ENCODE results near the gene DOK4. TPM values are rescaled to one million over a fixed set of nuclear protein-coding genes. Genes with fewer than 3 reads are reported as not detected.

Gene DOK4
- total and polyA plus RNA-seq, 2 donors (not counting 3 experiments of a cell fraction or from before 2014, with no cell fraction given) = 22.3 to 23.4 TPM

- dilution Hi-C loops (cut with MboI; ENCODE audit: extremely low pct_ligation_motif_present, low sequenced_read_pairs) (loop anchor here (25.0 kb wide), 1 partner anchor 110 kb away; no protein-coding TSS in a partner anchor), intact Hi-C loops (cut with micrococcal nuclease) (loop anchor here (1.0 kb wide), 1 partner anchor 122 kb away; no protein-coding TSS in a partner anchor)
- Histone ChIP-seq H3K79me2 (ENCODE audit: control insufficient read depth, insufficient read depth, low read length) (no peaks in the 10 kb centered on the region), H4K20me1 (replicated peaks; ENCODE audit: control insufficient read depth, extremely low read depth, insufficient read depth, low read length) (no peaks in the 10 kb centered on the region), H3K27ac (ENCODE audit: insufficient read depth, low read depth, low read length) (no peak overlapping the region), H3K9ac (replicated peaks; ENCODE audit: extremely low read depth, insufficient read depth, low read length) (no peak overlapping the region), H3K4me1 (ENCODE audit: control insufficient read depth, extremely low read depth, insufficient read depth, low read length) (peaks cover 5% of the 10 kb centered on the region), H3K36me3 (ENCODE audit: control insufficient read depth in 2 of 2, extremely low read depth in 1 of 2, insufficient read depth in 2 of 2, low read length in 2 of 2) (peaks cover 2% of the 10 kb centered on the region in 2 experiments), H2AFZ (ENCODE audit: low read depth, low read length) (no peak overlapping the region), H3K9me3 (replicated peaks; ENCODE audit: control insufficient read depth, insufficient read depth, low read length) (no peaks in the 10 kb centered on the region), H3K27me3 (ENCODE audit: control insufficient read depth in 2 of 2, insufficient read depth in 2 of 2, low read length in 2 of 2) (no peaks in the 10 kb centered on the region), H3K4me2 (ENCODE audit: insufficient read depth, low read length) (no peak overlapping the region), H3K9me1 (replicated peaks; ENCODE audit: control insufficient read depth, extremely low read depth, insufficient read depth, low read length) (no peaks in the 10 kb centered on the region), H3K4me3 (replicated peaks in 1 of 3; ENCODE audit: insufficient read depth in 1 of 3, low read depth in 1 of 3, low read length in 3 of 3) (no peak overlapping the region)
- peak; percentile 67 for DNase-seq (ENCODE audit: low read depth, low spot score)
- peak; percentile 63 for FAIRE-seq
- CTCF ChIA-PET = interaction anchor here (0.5 to 16.2 kb wide), 16 partner anchors 10 to 554 kb away, joined by 3 to 507 read pairs (median 3); partner anchors contain the start of genes ARL2BP, CIAPIN1 and COQ9
- TF ChIP-seq CTCF (IDR thresholded peaks at IDR 0.05; ENCODE audit: extremely low read depth in 1 of 2, insufficient read depth in 1 of 2, low read depth in 1 of 2, low read length in 2 of 2) (peak; percentile 68 to 72), MAX (IDR thresholded peaks at IDR 0.05; ENCODE audit: insufficient read depth, insufficient read length) (no peak)
- no TSS peak for BruUV-seq (replicated peaks)
- POLR2A ChIA-PET = no interaction called here
Measured at GRCh38 chr16:57422026-57422944, 64.0 kb downstream of the DOK4 start.

Other genes with a start within 250 kb of the DOK4 start
- gene ARL2BP, start 241.2 kb downstream of the DOK4 start, total RNA-seq = 76.7 and 80.4 TPM in 2 replicates
- 103 and 111 TPM in 2 replicates for gene ARL2BP, start 241.2 kb downstream of the DOK4 start, polyA plus RNA-seq
- gene PLLP, start 201.8 kb downstream of the DOK4 start, total RNA-seq = 3.1 and 4.4 TPM in 2 replicates
- 14.4 and 19.3 TPM in 2 replicates for gene PLLP, start 201.8 kb downstream of the DOK4 start, polyA plus RNA-seq
- gene CCL22, start 127.7 kb downstream of the DOK4 start, total RNA-seq = not detected in 2 replicates
- gene CCL22, start 127.7 kb downstream of the DOK4 start, polyA plus RNA-seq = not detected in 2 replicates
- 1.2 and 2.3 TPM in 2 replicates for gene CX3CL1, start 114.0 kb downstream of the DOK4 start, total RNA-seq
- gene CX3CL1, start 114.0 kb downstream of the DOK4 start, polyA plus RNA-seq = 2.0 TPM in 2 replicates
- not detected in 2 replicates for gene CCL17, start 81.7 kb downstream of the DOK4 start, total RNA-seq
- not detected in 2 replicates for gene CCL17, start 81.7 kb downstream of the DOK4 start, polyA plus RNA-seq
- 70.9 and 77.9 TPM in 2 replicates for gene CIAPIN1, start 39.1 kb downstream of the DOK4 start, total RNA-seq
- 70.7 and 74.6 TPM in 2 replicates for gene CIAPIN1, start 39.1 kb downstream of the DOK4 start, polyA plus RNA-seq
- 42.1 and 42.5 TPM in 2 replicates for gene COQ9, start 39.0 kb downstream of the DOK4 start, total RNA-seq
- 78.3 and 83.6 TPM in 2 replicates for gene COQ9, start 39.0 kb downstream of the DOK4 start, polyA plus RNA-seq
- gene POLR2C, start 23.8 kb downstream of the DOK4 start, total RNA-seq = 60.2 and 65.2 TPM in 2 replicates
- 115 and 129 TPM in 2 replicates for gene POLR2C, start 23.8 kb downstream of the DOK4 start, polyA plus RNA-seq
- 6.6 and 7.8 TPM in 2 replicates for gene CCDC102A, start 50.1 kb upstream of the DOK4 start, total RNA-seq
- 12.0 and 12.2 TPM in 2 replicates for gene CCDC102A, start 50.1 kb upstream of the DOK4 start, polyA plus RNA-seq
- not detected in 2 replicates for gene ADGRG5, start 56.1 kb upstream of the DOK4 start, total RNA-seq
- not detected in 2 replicates for gene ADGRG5, start 56.1 kb upstream of the DOK4 start, polyA plus RNA-seq
- gene ADGRG1, start 142.1 kb upstream of the DOK4 start, total RNA-seq = 92.5 and 116 TPM in 2 replicates
- 45.6 and 45.7 TPM in 2 replicates for gene ADGRG1, start 142.1 kb upstream of the DOK4 start, polyA plus RNA-seq
- not detected in 2 replicates for gene ADGRG3, start 181.8 kb upstream of the DOK4 start, total RNA-seq
- gene ADGRG3, start 181.8 kb upstream of the DOK4 start, polyA plus RNA-seq = not detected in 2 replicates
- 0.13 TPM in 1 of 2 replicates, not detected in the other for gene DRC7, start 208.3 kb upstream of the DOK4 start, total RNA-seq
- gene DRC7, start 208.3 kb upstream of the DOK4 start, polyA plus RNA-seq = 0.13 and 0.77 TPM in 2 replicates
- 25.9 and 28.6 TPM in 2 replicates for gene KATNB1, start 249.3 kb upstream of the DOK4 start, total RNA-seq
- 35.9 and 43.9 TPM in 2 replicates for gene KATNB1, start 249.3 kb upstream of the DOK4 start, polyA plus RNA-seq

Data from endothelial cell of umbilical vein (primary cell).